Neural cell (in vitro differentiated cells): ENCODE results near the gene FRMD4B. TPM values are rescaled to one million over a fixed set of nuclear protein-coding genes. Genes with fewer than 3 reads are reported as not detected.

ENCODE experiments used
- H2AFZ ChIP-seq: fragments of 200-600, 300-800 bp; sonication (generic), shearing (Covaris generic); 2 replicates; pipeline ENCODE4 v1.6.0; 2014; ENCODE audit warnings: low read depth, mild to moderate bottlenecking, antibody characterized with exemption, low read length, moderate library complexity
- H3F3A ChIP-seq: fragments of 200-600 bp; shearing (Covaris generic); 2 replicates; pipeline ENCODE4 v1.6.1; 2016; ENCODE audit warnings: mild to moderate bottlenecking, moderate library complexity, mixed read lengths, antibody characterized with exemption, low read length; ENCODE audit not compliant: insufficient read depth, poor library complexity, severe bottlenecking
- H3K27ac ChIP-seq: fragments of 200-600, 300-800 bp; sonication (generic), shearing (Covaris generic); 2 replicates; pipeline ENCODE4 v1.5.1; 2014; ENCODE audit warnings: mild to moderate bottlenecking, low read length, moderate library complexity
- H3K27me3 ChIP-seq: fragments of 300-800, 200-600 bp; sonication (generic), shearing (Covaris generic); 2 replicates; pipeline ENCODE4 v1.6.0; 2014; ENCODE audit warnings: mild to moderate bottlenecking, low read depth, low read length, moderate library complexity; ENCODE audit not compliant: insufficient read depth
- H3K36me3 ChIP-seq: fragments of 300-800, 200-600 bp; sonication (generic), shearing (Covaris generic); 2 replicates; pipeline ENCODE4 v1.5.1; 2014; ENCODE audit warnings: mild to moderate bottlenecking, antibody characterized with exemption, low read length, moderate library complexity; ENCODE audit not compliant: insufficient read depth
- H3K4me2 ChIP-seq: fragments of 300-800, 200-600 bp; sonication (generic), shearing (Covaris generic); 2 replicates; pipeline ENCODE4 v1.6.0; 2014; ENCODE audit warnings: mild to moderate bottlenecking, low read length
- H3K4me3 ChIP-seq: fragments of 300-800, 200-600 bp; sonication (generic), shearing (Covaris generic); 2 replicates; pipeline ENCODE4 v1.5.1; 2014; ENCODE audit warnings: mild to moderate bottlenecking, low read length, moderate library complexity
- H3K79me2 ChIP-seq: fragments of 200-600 bp; shearing (Covaris generic); replicated peaks from 2 replicates; pipeline ENCODE4 v1.6.0; 2014; ENCODE audit warnings: mild to moderate bottlenecking, low read length, moderate library complexity; ENCODE audit not compliant: insufficient read depth
- H3K9ac ChIP-seq: fragments of 300-800, 200-600 bp; sonication (generic), shearing (Covaris generic); 2 replicates; pipeline ENCODE4 v1.6.1; 2016; ENCODE audit warnings: mild to moderate bottlenecking, low read length, mixed read lengths
- H3K9me2 ChIP-seq: fragments of 200-600 bp; shearing (Covaris generic); 2 replicates; pipeline ENCODE4 v1.6.1; 2016; ENCODE audit warnings: mild to moderate bottlenecking, low read length, mixed read lengths; ENCODE audit not compliant: insufficient read depth
- H3K9me3 ChIP-seq: fragments of 200-600, 300-800 bp; sonication (generic), shearing (Covaris generic); 2 replicates; pipeline ENCODE4 v1.6.1; 2016; ENCODE audit warnings: mild to moderate bottlenecking, mixed run types, low read length, moderate library complexity, mixed read lengths
- H4K20me1 ChIP-seq: fragments of 200-600 bp; shearing (Covaris generic); 2 replicates; pipeline ENCODE4 v1.6.1; 2016; ENCODE audit warnings: mild to moderate bottlenecking, mixed run types; ENCODE audit not compliant: insufficient read depth
- CTCF ChIP-seq: fragments of 450-650 bp; IDR thresholded peaks from 2 replicates; pipeline ENCODE4 v1.5.1; 2014; ENCODE audit warnings: antibody characterized with exemption, mild to moderate bottlenecking, moderate library complexity; ENCODE audit not compliant: poor library complexity, severe bottlenecking
- EP300 ChIP-seq: fragments of 450-650 bp; conservative IDR thresholded peaks from 2 replicates; pipeline ENCODE4 v1.6.1; 2014; ENCODE audit warnings: antibody characterized with exemption, mild to moderate bottlenecking, moderate library complexity; ENCODE audit not compliant: poor library complexity, severe bottlenecking
- EZH2 ChIP-seq: fragments of 200-600, 300-800 bp; shearing (Covaris generic), sonication (generic); IDR thresholded peaks from 2 replicates; pipeline ENCODE4 v1.6.1; 2014; ENCODE audit warnings: antibody characterized with exemption, low read length, borderline replicate concordance, mild to moderate bottlenecking; ENCODE audit not compliant: insufficient read depth, poor library complexity, severe bottlenecking
- MXI1 ChIP-seq: fragments of 450-650 bp; conservative IDR thresholded peaks from 2 replicates; pipeline ENCODE4 v1.6.1; 2014; ENCODE audit warnings: antibody characterized with exemption, mild to moderate bottlenecking; ENCODE audit not compliant: poor library complexity, severe bottlenecking
- POLR2AphosphoS5 ChIP-seq: IDR thresholded peaks from 2 replicates; pipeline ENCODE4 v1.6.1; 2012
- RAD21 ChIP-seq: fragments of 450-650 bp; conservative IDR thresholded peaks from 2 replicates; pipeline ENCODE4 v1.6.1; 2014; ENCODE audit warnings: antibody characterized with exemption, mild to moderate bottlenecking, moderate library complexity
- REST ChIP-seq: IDR thresholded peaks from 2 replicates; pipeline ENCODE4 v1.6.1; 2012; ENCODE audit warnings: borderline replicate concordance
- SMC3 ChIP-seq: fragments of 450-650 bp; conservative IDR thresholded peaks from 2 replicates; pipeline ENCODE4 v1.6.1; 2014; ENCODE audit warnings: antibody characterized with exemption, mild to moderate bottlenecking, moderate library complexity; ENCODE audit not compliant: poor library complexity
- TAF1 ChIP-seq: IDR thresholded peaks from 2 replicates; pipeline ENCODE4 v1.6.1; 2012; ENCODE audit warnings: low read depth
- polyA plus RNA-seq: library from polyadenylated mRNA; depleted of rRNA; stranded (reverse); fragments of >200 nt; gene quantifications from 2 replicates; pipeline ENCODE4 v1.2.3, GENCODE V29; 2014

The FRMD4B gene
- polyA plus RNA-seq, 1 donor from 2014 or later = 6.2 TPM

- H3K9me2 ChIP-seq = no peaks in the 10 kb centered on the region
- H3K27ac ChIP-seq = no peak overlapping the region
- H3K79me2 ChIP-seq = no peaks in the 10 kb centered on the region
- H3K4me3 ChIP-seq = no peak overlapping the region
- H3K9ac ChIP-seq = no peak overlapping the region
- H3K36me3 ChIP-seq = no peaks in the 10 kb centered on the region
- H3K4me2 ChIP-seq = no peak overlapping the region
- no peaks in the 10 kb centered on the region for H4K20me1 ChIP-seq
- H3F3A ChIP-seq = no peaks in the 10 kb centered on the region
- H3K9me3 ChIP-seq = no peaks in the 10 kb centered on the region
- no peaks in the 10 kb centered on the region for H3K27me3 ChIP-seq
- no peak overlapping the region for H2AFZ ChIP-seq
- TF ChIP-seq RAD21 = no peak
- TF ChIP-seq TAF1 = no peak
- TF ChIP-seq SMC3 = no peak
- TF ChIP-seq POLR2AphosphoS5 = no peak
- TF ChIP-seq REST = no peak
- no peak for TF ChIP-seq EP300
- TF ChIP-seq CTCF = no peak
- TF ChIP-seq EZH2 = no peak
- TF ChIP-seq MXI1 = no peak
These were observed 236.3 kb downstream of the FRMD4B start for GRCh38 chr3:69149586-69149985.

- Histone ChIP-seq H3K79me2 (no peaks in the 10 kb centered on the region), H3K36me3 (no peaks in the 10 kb centered on the region), H3K9me3 (no peaks in the 10 kb centered on the region), H4K20me1 (no peaks in the 10 kb centered on the region), H2AFZ (no peak overlapping the region), H3K27ac (no peak overlapping the region), H3K4me3 (no peak overlapping the region), H3K27me3 (no peaks in the 10 kb centered on the region), H3K9ac (no peak overlapping the region), H3K9me2 (no peaks in the 10 kb centered on the region), H3F3A (no peaks in the 10 kb centered on the region), H3K4me2 (no peak overlapping the region)
- TF ChIP-seq MXI1 = no peak
- no peak for TF ChIP-seq RAD21
- no peak for TF ChIP-seq SMC3
- TF ChIP-seq CTCF = no peak
- TF ChIP-seq EZH2 = no peak
- TF ChIP-seq REST = no peak
- no peak for TF ChIP-seq EP300
- no peak for TF ChIP-seq POLR2AphosphoS5
- TF ChIP-seq TAF1 = no peak
These were observed 240.2 kb downstream of the FRMD4B start for GRCh38 chr3:69145688-69146087.
